ENCODE results near the gene CHIA.

Gene CHIA

DNA sequence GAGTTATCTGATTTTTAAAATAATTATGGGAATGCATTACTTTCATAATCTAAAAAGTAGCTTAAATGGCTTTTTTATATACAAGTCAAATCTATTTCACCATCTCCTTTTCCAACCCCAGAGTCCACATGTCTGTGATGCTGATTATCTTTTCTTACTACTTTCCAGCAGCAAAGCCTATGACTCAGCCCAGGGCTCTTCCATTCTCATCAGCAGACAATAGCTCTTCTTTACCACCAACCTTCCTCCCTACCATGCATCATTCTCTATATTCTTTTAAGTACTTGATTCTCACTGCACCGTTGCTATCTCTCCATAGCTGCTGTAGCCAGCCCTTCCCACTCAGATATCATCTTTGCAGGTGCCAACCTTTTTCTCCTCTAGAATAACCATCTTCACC, 75.6 kb downstream of the CHIA start:
- no peak for DNase-seq (ENCODE audit: low read depth in 2 of 2)

DNA sequence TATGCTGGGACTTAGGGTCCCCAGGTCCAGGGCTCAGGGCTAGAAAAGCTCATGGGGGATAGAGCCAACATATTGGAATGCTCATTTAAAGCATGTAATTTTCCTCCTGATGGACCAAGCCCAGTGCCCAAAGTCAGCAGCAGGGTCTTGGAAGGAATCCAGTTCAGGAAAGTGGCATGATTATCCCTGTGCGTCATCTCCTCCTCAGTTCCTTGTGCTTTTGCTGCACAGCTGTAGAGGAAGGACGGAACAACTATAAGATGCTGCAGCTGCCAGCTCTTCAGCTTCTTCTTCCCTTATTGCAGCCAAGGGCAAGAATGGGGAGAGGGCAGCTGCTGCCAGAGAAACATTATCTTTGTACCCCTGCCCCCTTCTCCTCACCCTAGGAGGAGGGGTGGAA, 78.5 kb downstream of the CHIA start:
- no peak for DNase-seq (ENCODE audit: low read depth in 2 of 2)

DNA sequence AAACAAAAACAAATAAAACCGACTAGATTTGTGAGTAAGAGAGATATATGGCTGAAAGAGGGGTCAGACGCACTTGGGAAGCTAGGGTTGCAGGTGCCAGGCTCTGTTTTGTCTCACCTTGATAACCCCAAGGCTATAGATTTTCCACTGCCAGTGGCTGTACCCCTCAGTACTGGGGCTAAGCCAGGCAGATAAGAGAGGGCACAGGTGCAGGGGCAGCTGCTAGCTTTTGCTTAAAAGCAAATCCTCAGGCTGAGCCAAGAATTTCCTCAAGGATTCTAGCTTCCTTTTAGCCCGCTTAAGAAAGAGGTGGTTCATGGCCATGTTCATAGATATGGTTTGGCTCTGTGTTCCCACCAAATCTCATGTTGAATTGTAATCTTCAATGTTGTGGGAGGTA, 79.0 kb downstream of the CHIA start:
- no peak for DNase-seq (ENCODE audit: low read depth in 2 of 2)

Measured in activated CD8-positive, alpha-beta memory T cell treated with anti-CD3 and anti-CD28 coated beads for 4 hours (primary cell).